Osteocyte (in vitro differentiated cells): ENCODE results near the gene CCDC28B. TPM values are rescaled to one million over a fixed set of nuclear protein-coding genes. Genes with fewer than 3 reads are reported as not detected.

ENCODE experiments used
- DNase-seq: peaks from one replicate; pipeline ENCODE4 v3.0.0; 2021; ENCODE audit warnings: mixed read lengths; ENCODE audit not compliant: unreplicated experiment; ENCODE audit errors: extremely low spot score
- H3K27ac Mint-ChIP-seq: one replicate; pipeline ENCODE4 v1.8.0; 2021; ENCODE audit warnings: mild to moderate bottlenecking, mixed read lengths; ENCODE audit not compliant: unreplicated experiment
- H3K27me3 Mint-ChIP-seq: one replicate; pipeline ENCODE4 v1.8.0; 2021; ENCODE audit warnings: mixed read lengths; ENCODE audit not compliant: unreplicated experiment
- H3K36me3 Mint-ChIP-seq: one replicate; pipeline ENCODE4 v1.8.0; 2021; ENCODE audit warnings: mixed read lengths; ENCODE audit not compliant: unreplicated experiment
- H3K4me1 Mint-ChIP-seq: one replicate; pipeline ENCODE4 v1.8.0; 2021; ENCODE audit warnings: mixed read lengths; ENCODE audit not compliant: unreplicated experiment
- H3K4me3 Mint-ChIP-seq: one replicate; pipeline ENCODE4 v1.8.0; 2021; ENCODE audit warnings: mild to moderate bottlenecking, moderate library complexity, mixed read lengths; ENCODE audit not compliant: unreplicated experiment
- H3K9me3 Mint-ChIP-seq: one replicate; pipeline ENCODE4 v1.8.0; 2021; ENCODE audit warnings: mixed read lengths; ENCODE audit not compliant: unreplicated experiment
- CTCF ChIP-seq: fragments of 200-600 bp; sonication (generic); IDR thresholded peaks from 2 replicates; pipeline ENCODE4 v1.5.0; 2021; ENCODE audit warnings: antibody characterized with exemption, mild to moderate bottlenecking, moderate library complexity
- total RNA-seq: library from RNA; stranded (reverse); gene quantifications from 2 replicates; pipeline ENCODE4 v1.2.1, GENCODE V29; 2021

CCDC28B gene
- total RNA-seq, 1 donor from 2014 or later = 24.0 TPM

GRCh38 chr1:32249831-32250525 is 49.6 kb downstream of the CCDC28B start:
- no peak overlapping the region for H3K4me3 Mint-ChIP-seq
- peaks cover 31% of the 10 kb centered on the region for H3K4me1 Mint-ChIP-seq
- H3K27ac Mint-ChIP-seq = no peak overlapping the region
- H3K27me3 Mint-ChIP-seq = no peaks in the 10 kb centered on the region
- TF ChIP-seq CTCF = no peak
- H3K9me3 Mint-ChIP-seq = no peaks in the 10 kb centered on the region
- H3K36me3 Mint-ChIP-seq = no peaks in the 10 kb centered on the region
- no peak for DNase-seq

- H3K36me3 Mint-ChIP-seq = no peaks in the 10 kb centered on the region
- H3K27ac Mint-ChIP-seq = no peak within 1 kb of the TSS
- H3K9me3 Mint-ChIP-seq = no peaks in the 10 kb centered on the region
- DNase-seq = no peak
- peaks cover 28% of the 10 kb centered on the region for H3K4me1 Mint-ChIP-seq
- H3K27me3 Mint-ChIP-seq = no peaks in the 10 kb centered on the region
- no peak within 1 kb of the TSS for H3K4me3 Mint-ChIP-seq
- TF ChIP-seq CTCF = no peak
Observed at GRCh38 chr1:32250893-32251716, 50.7 kb downstream of the CCDC28B start, which contains the start of gene LCK. Gene LCK (plus strand): TSS chr1:32251265. CDS start chr1:32274330, 23,065 bp downstream.

Other genes starting within 250 kb of the CCDC28B start
- 128 and 131 TPM in 2 replicates for gene KHDRBS1, start 186.7 kb upstream of the CCDC28B start, total RNA-seq
- 22.9 and 25.0 TPM in 2 replicates for gene TMEM39B, start 127.7 kb upstream of the CCDC28B start, total RNA-seq
- 75.3 and 78.2 TPM in 2 replicates for gene KPNA6, start 92.5 kb upstream of the CCDC28B start, total RNA-seq
- gene TXLNA, start 20.9 kb upstream of the CCDC28B start, total RNA-seq = 77.3 and 77.8 TPM in 2 replicates
- 3.0 and 3.1 TPM in 2 replicates for gene IQCC, start 5.1 kb downstream of the CCDC28B start, total RNA-seq
- gene DCDC2B, start 8.5 kb downstream of the CCDC28B start, total RNA-seq = not detected in 2 replicates
- 27.9 and 30.7 TPM in 2 replicates for gene TMEM234, start 21.8 kb downstream of the CCDC28B start, total RNA-seq
- gene EIF3I, start 21.8 kb downstream of the CCDC28B start, total RNA-seq = 159 and 163 TPM in 2 replicates
- 2.7 and 2.8 TPM in 2 replicates for gene FAM167B, start 46.6 kb downstream of the CCDC28B start, total RNA-seq
- not detected in 2 replicates for gene LCK, start 50.7 kb downstream of the CCDC28B start, total RNA-seq
- gene HDAC1, start 91.5 kb downstream of the CCDC28B start, total RNA-seq = 77.5 and 79.2 TPM in 2 replicates
- 169 TPM in 2 replicates for gene MARCKSL1, start 135.6 kb downstream of the CCDC28B start, total RNA-seq
- 8.5 and 8.8 TPM in 2 replicates for gene FAM229A, start 161.9 kb downstream of the CCDC28B start, total RNA-seq
- 3.5 and 4.4 TPM in 2 replicates for gene TSSK3, start 161.9 kb downstream of the CCDC28B start, total RNA-seq
- gene BSDC1, start 193.8 kb downstream of the CCDC28B start, total RNA-seq = 71.2 and 77.4 TPM in 2 replicates